CD4-positive, alpha-beta T cell (primary cell): Measurements from ENCODE around the gene SIX1. TPM values are rescaled to one million over a fixed set of nuclear protein-coding genes. Genes with fewer than 3 reads are reported as not detected.

ENCODE experiments used
- ATAC-seq: fragments of 200-7000 bp; cut with Tn5 transposase; one replicate; pipeline ENCODE4 v1.10.0; 2022; ENCODE audit warnings: mild to moderate bottlenecking; ENCODE audit not compliant: poor library complexity
- CTCF ChIA-PET: fragments of 350-600 bp; sonication (Branson Sonifier 250); formaldehyde crosslinking; loops from one replicate; lab custom pipeline; 2021; ENCODE audit warnings: antibody characterized with exemption, inconsistent platforms; lab: Charles Lee
- POLR2A ChIA-PET: fragments of 350-600 bp; sonication (Branson Sonifier 250); formaldehyde crosslinking; loops from one replicate; lab custom pipeline; 2021; ENCODE audit warnings: antibody characterized with exemption, inconsistent platforms; lab: Charles Lee
- DNase-seq, 14 experiments: peaks; one replicate each; pipeline ENCODE4 v3.0.0-alpha.2; 2013 to 2020; ENCODE audit warnings: mixed read lengths in 2 of 14
- H3K27ac ChIP-seq, 2 donors: one replicate each; pipeline versions ENCODE4 v1.5.1 to v1.7.0; 2013; ENCODE audit warnings: low read length in 2 of 2, low read depth in 1 of 2, mild to moderate bottlenecking in 1 of 2
- H3K27me3 ChIP-seq, 2 experiments: 1 replicate in 1 of 2; 2 replicates in 1 of 2; pipeline versions ENCODE4 v1.6.1 to v1.7.0; 2013; ENCODE audit warnings: low read length in 2 of 2, control low read depth in 1 of 2, mild to moderate bottlenecking in 1 of 2, moderate library complexity in 1 of 2; ENCODE audit not compliant: insufficient read depth in 2 of 2, control insufficient read depth in 1 of 2
- H3K36me3 ChIP-seq: one replicate; pipeline ENCODE4 v1.6.1; 2013; ENCODE audit warnings: low read length, control low read depth; ENCODE audit not compliant: insufficient read depth
- H3K4me1 ChIP-seq: one replicate; pipeline ENCODE4 v1.6.1; 2013; ENCODE audit warnings: low read length, control low read depth; ENCODE audit not compliant: insufficient read depth
- H3K4me3 ChIP-seq: one replicate; pipeline ENCODE4 v1.5.1; 2013; ENCODE audit warnings: mild to moderate bottlenecking, low read length, moderate library complexity
- H3K9me3 ChIP-seq, 2 experiments: 1 replicate in 1 of 2; 2 replicates in 1 of 2; pipeline versions ENCODE4 v1.6.1 to v1.7.0; 2013; ENCODE audit warnings: low read length in 2 of 2, mild to moderate bottlenecking in 2 of 2, control low read depth in 1 of 2, moderate library complexity in 1 of 2; ENCODE audit not compliant: control insufficient read depth in 1 of 2, insufficient read depth in 1 of 2
- H3K27ac Mint-ChIP-seq: one replicate; pipeline ENCODE4 v1.8.0; 2020; ENCODE audit warnings: mixed read lengths
- H3K27me3 Mint-ChIP-seq: one replicate; pipeline ENCODE4 v1.8.0; 2021; ENCODE audit warnings: mixed read lengths
- H3K36me3 Mint-ChIP-seq: one replicate; pipeline ENCODE4 v1.8.0; 2021; ENCODE audit warnings: low read depth, mixed read lengths
- H3K4me1 Mint-ChIP-seq: one replicate; pipeline ENCODE4 v1.8.0; 2021; ENCODE audit warnings: low read depth, mixed read lengths
- H3K4me3 Mint-ChIP-seq: one replicate; pipeline ENCODE4 v1.8.0; 2020; ENCODE audit warnings: mild to moderate bottlenecking, mixed read lengths
- H3K9me3 Mint-ChIP-seq: one replicate; pipeline ENCODE4 v1.8.0; 2020; ENCODE audit warnings: mixed read lengths
- intact Hi-C, 2 experiments: fragments of 100-400 bp; cut with DNase I in 1 of 2; cut with micrococcal nuclease in 1 of 2; formaldehyde crosslinking; loops; one replicate each; pipeline versions ENCODE4 v1.15.1 to v1.9.0; 2023 to 2025; cut with DNase I, micrococcal nuclease
- total RNA-seq, 174 experiments: library from RNA in 2 of 174; stranded (reverse) in 2 of 174; gene quantifications; one replicate each; pipeline ENCODE4 v1.2.3 and lab custom pipeline; 2021 to 2026
- TF ChIP-seq, protein P1 (sequence below): fragments of 200-600 bp; IDR thresholded peaks from one replicate; pipeline ENCODE4 v1.8.0; 2022; ENCODE audit warnings: antibody characterized with exemption, mild to moderate bottlenecking

The SIX1 gene
- total RNA-seq, 2 experiments from 2014 or later, result not detected

DNA sequence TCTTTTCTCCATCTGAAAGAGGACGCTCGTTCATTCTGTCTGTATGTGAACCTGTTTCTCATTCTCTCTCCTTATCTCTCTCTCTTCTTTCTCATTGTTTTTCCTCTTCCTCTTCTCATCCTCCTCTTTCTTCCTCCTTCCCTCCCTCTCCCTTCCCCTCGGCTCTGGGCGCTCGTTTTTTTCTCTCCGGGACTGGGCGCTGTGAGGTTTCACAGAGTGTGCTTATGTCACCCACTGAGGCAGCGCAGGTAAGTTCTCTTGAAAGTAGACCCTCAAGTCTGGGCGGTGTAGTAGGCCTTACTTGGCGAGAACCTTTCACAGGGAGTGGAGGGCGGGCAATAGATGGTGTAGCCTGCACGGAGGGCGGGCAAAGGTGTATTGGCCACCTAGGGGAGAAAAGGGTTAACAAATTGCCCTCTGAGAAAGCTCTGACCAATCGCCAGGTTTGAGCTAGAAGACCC is 4.5 kb upstream of the SIX1 start:
- TF ChIP-seq, protein P1, sequence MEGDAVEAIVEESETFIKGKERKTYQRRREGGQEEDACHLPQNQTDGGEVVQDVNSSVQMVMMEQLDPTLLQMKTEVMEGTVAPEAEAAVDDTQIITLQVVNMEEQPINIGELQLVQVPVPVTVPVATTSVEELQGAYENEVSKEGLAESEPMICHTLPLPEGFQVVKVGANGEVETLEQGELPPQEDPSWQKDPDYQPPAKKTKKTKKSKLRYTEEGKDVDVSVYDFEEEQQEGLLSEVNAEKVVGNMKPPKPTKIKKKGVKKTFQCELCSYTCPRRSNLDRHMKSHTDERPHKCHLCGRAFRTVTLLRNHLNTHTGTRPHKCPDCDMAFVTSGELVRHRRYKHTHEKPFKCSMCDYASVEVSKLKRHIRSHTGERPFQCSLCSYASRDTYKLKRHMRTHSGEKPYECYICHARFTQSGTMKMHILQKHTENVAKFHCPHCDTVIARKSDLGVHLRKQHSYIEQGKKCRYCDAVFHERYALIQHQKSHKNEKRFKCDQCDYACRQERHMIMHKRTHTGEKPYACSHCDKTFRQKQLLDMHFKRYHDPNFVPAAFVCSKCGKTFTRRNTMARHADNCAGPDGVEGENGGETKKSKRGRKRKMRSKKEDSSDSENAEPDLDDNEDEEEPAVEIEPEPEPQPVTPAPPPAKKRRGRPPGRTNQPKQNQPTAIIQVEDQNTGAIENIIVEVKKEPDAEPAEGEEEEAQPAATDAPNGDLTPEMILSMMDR, result no peak
- POLR2A ChIA-PET, result no interaction called here
- Histone ChIP-seq H3K36me3 (no peaks in the 10 kb centered on the region), H3K4me3 (no peak overlapping the region), H3K4me1 (peaks cover 56% of the 10 kb centered on the region), H3K27me3 (peaks cover 83 to 93% of the 10 kb centered on the region in 2 experiments), H3K9me3 (peaks cover 0 to 30% of the 10 kb centered on the region in 2 experiments), H3K27ac (no peak overlapping the region)
- H3K27ac Mint-ChIP-seq, result no peak overlapping the region
- H3K4me3 Mint-ChIP-seq, result peak overlapping the region; percentile 49
- CTCF ChIA-PET, result no interaction called here
- H3K4me1 Mint-ChIP-seq, result peaks cover 76% of the 10 kb centered on the region
- ATAC-seq (no peak), DNase-seq (no peak)
- intact Hi-C loops, result no loop called here
- no peaks in the 10 kb centered on the region for H3K9me3 Mint-ChIP-seq
- H3K27me3 Mint-ChIP-seq, result peaks cover 90% of the 10 kb centered on the region
- H3K36me3 Mint-ChIP-seq, result no peaks in the 10 kb centered on the region

DNA sequence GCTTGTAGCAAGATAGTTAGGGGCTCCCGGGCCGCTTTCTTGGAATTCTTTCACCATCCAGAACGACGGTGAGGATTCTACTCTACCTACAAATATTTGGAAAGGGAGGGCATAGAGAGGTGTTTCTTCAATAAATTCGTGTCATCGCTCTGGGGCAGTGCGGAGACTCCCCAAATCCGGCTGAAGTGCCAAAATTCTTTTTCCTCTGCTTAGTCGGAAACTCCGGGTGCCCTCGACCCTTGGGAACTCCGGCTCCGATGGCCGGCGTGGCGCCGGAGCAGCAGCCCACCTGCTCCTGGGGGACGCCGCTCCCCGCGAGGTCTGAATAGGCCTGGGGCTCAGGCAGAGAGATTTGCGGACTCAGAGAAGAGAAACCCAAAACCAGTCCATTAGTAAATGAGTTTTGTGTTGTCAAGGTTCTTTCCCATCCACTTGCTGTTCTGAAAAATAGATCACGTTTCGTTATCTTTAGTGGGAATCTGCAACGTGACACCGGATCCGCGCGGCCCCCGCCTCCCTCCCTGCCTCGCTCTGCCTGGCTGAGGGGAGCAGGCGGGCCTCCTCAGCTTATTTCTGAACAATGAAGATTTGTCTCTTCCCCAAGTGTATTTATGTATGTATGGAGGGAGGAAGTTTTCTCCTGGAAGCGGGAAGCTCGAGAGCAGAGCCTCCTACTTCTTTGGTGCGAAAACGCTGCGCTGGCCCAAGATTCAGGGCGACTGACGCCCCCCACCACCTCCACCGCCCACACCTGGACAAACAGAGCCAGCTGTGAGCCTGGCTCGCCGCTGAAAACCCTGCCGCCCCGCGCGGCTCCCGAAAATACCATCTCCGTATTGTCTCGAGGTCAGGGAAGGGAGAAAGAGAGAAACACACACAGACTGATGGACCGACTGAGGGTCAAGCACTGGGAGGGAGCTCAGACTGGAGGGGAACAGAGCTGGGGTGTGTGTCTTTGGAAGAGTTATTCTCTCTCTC is 3.7 kb upstream of the SIX1 start:
- Mint-ChIP-seq H3K27ac (no peak overlapping the region), H3K4me1 (peaks cover 76% of the 10 kb centered on the region), H3K4me3 (peak overlapping the region; percentile 49), H3K36me3 (no peaks in the 10 kb centered on the region), H3K9me3 (no peaks in the 10 kb centered on the region), H3K27me3 (peaks cover 86% of the 10 kb centered on the region)
- H3K4me1 ChIP-seq, result peaks cover 64% of the 10 kb centered on the region
- H3K27ac ChIP-seq, result no peak overlapping the region
- POLR2A ChIA-PET, result no interaction called here
- H3K36me3 ChIP-seq, result no peaks in the 10 kb centered on the region
- DNase-seq, result peak in 1 of 14 experiments; percentile 27
- H3K4me3 ChIP-seq, result no peak overlapping the region
- TF ChIP-seq, protein P1, result no peak
- no peak for ATAC-seq
- H3K27me3 ChIP-seq, result peaks cover 83 to 93% of the 10 kb centered on the region in 2 experiments
- H3K9me3 ChIP-seq, result peaks cover 0 to 34% of the 10 kb centered on the region in 2 experiments
- intact Hi-C loops, result no loop called here
- CTCF ChIA-PET, result no interaction called here

DNA sequence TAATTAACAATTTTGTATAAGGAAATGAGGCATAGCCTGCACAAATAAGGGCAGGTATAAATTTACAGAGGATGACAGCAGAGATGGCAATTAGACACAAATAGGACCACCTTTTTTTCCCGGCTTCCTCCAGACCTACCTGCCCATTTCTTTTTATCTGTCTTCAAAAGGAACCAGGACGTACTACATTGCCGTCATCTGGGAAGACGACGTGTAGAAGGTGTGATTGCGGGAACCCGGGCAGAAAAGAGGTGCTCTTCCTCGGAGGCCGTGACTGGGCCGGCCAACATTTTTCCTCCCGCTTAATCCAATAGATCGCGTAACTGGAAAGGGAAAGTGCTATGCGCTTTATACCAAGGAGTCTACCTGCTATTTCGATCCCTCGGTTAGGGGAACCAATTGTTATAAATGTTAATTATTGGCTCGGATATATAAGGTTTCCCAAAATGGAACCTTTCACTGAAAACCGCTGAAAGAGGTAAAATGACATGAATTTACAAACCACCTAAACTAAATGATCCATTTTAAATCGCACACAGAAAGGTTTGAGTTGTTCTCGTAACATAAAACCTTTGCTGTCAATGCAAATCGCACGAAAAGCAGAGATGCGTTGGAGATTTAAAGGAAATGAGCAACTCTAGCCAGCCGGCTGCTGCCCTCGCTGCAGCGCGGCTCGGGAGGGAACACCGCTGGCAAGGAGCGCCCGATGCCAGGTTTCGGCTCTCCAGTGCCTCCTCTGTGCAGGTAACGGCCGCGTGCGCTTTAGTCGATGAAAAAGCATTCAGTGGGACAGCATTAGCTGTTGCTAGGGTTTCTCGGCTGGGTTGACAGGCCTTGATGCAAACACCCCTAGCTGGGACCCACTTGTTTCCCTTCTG is 2.8 kb upstream of the SIX1 start:
- H3K27ac Mint-ChIP-seq, result no peak overlapping the region
- H3K4me1 Mint-ChIP-seq, result peaks cover 80% of the 10 kb centered on the region
- no peak for ATAC-seq
- Histone ChIP-seq H3K27me3 (peaks cover 83 to 93% of the 10 kb centered on the region in 2 experiments), H3K4me3 (no peak overlapping the region), H3K36me3 (no peaks in the 10 kb centered on the region), H3K9me3 (peaks cover 0 to 30% of the 10 kb centered on the region in 2 experiments), H3K27ac (no peak overlapping the region), H3K4me1 (peaks cover 65% of the 10 kb centered on the region)
- peak overlapping the region; percentile 46 for H3K4me3 Mint-ChIP-seq
- DNase-seq, result no peak
- no peaks in the 10 kb centered on the region for H3K9me3 Mint-ChIP-seq
- POLR2A ChIA-PET, result no interaction called here
- TF ChIP-seq, protein P1, result no peak
- CTCF ChIA-PET, result no interaction called here
- peaks cover 86% of the 10 kb centered on the region for H3K27me3 Mint-ChIP-seq
- intact Hi-C loops, result no loop called here
- no peaks in the 10 kb centered on the region for H3K36me3 Mint-ChIP-seq
